HG03135 (cell line): Measurements from ENCODE around the gene VWF.

Experiments
- ATAC-seq: cut with Tn5 transposase; IDR thresholded peaks from one replicate; pipeline ENCODE4 v1.9.1; 2021; ENCODE audit warnings: mild to moderate bottlenecking, moderate library complexity; ENCODE audit not compliant: unreplicated experiment

VWF gene

DNA sequence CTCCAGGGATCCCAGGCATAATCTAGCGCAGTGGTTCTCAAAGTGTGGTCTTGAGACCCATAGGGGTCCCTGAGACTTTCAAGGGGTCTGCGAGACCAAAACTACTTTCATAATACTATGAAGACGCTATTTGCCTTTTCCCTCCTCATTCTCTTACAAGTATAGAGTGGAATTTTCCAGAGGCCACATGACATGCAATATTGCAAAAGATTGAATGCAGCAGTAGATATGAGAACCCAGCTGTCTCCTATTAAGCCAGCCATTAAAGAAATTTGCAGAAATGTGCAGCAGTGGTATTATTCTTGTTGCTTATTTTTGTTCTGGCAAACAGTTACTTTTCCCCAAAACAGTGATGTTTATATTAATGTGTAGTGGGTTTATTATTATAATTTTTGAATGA, 62.8 kb downstream of the VWF start:
- ATAC-seq = no peak

DNA sequence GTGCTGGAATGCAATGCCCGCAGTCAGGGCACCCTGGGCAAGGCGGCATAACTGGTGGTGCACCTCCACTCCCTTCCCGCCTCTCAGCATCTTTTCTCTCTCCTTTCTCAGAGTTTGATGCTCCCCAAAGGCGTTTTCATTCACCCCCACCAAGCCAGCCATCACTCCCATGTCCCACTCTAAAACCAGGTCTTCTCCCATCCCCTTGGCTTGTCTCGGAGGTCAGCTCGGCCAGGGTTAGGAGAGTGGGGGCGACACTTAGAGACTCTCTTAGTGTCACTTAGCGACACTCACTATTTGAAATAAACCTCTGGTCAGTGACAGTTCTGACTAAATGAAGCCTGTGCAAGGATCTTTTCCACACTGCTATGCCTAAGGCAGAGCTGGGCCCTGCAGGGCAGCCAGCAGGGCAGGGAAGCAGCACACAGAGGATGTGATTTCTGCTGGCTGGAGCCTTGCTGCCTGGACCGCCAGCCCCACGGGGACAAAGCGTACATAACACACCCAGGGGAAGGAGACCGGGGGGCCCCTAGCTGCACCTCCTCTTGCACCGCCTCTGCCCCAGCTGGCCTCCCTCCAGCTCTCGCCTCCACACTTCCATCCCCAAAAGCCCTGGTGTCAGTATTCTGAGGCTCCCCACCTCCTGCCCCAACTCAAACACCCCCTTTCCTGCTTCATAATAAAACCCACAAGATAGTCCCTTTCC, 64.5 kb downstream of the VWF start:
- ATAC-seq = no peak

GRCh38 chr12:6059221-6059620, 65.2 kb downstream of the VWF start:
- no peak for ATAC-seq

DNA sequence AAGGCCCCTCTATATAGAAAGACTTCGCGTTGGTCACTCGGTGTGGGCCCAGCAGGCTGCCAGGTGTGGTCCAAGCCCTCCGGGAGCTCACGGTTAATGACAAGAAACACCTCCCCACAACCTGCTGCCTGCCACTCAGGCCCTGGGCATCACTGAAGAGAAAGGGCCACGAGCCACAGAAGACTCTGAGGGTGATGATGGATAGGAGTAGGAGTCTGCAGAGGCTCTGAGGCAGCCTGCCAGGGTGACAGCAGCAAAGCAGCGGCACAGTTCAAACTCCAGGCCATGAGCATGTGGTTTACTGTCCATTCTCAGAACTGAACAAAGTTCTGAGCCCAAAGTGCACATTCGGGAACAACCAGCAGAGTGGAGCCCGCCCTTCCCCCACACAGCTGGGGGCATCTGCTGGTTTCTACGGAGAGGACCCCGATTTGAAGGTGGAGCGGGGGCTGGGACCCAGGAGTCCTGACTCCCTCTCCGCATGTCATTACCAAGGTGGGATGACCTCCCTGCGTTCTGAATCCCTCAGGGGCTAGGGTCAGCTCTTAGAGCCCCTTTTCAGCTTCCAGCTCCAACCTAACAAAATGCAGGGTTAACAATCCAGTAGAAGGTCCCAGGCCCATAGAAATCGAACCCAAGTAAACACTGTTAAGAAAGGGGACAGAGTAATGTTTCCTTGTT, 65.8 kb downstream of the VWF start:
- ATAC-seq = no peak

DNA sequence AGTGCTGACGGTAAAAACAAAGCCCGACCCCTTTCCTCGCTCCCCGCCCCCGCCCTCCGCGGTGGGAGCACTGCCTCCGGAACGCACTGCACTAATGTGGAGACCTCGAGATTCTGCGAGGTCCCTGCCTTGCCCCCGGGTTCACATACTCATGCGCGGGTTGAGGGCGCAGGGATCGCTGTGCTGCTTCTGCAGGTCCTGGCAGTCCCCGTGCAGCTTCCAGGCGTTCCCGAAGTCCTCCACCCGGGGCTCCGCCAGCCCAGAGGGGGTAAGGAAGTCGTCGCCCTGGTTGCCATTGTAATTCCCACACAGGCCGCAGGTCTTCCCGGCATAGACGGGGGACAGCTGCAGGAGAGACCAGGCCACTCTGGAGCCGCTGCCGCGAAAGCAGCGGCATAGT, 66.8 kb downstream of the VWF start:
- no peak for ATAC-seq

GRCh38 chr12:6056406-6057240, 67.8 kb downstream of the VWF start:
- ATAC-seq = no peak

DNA sequence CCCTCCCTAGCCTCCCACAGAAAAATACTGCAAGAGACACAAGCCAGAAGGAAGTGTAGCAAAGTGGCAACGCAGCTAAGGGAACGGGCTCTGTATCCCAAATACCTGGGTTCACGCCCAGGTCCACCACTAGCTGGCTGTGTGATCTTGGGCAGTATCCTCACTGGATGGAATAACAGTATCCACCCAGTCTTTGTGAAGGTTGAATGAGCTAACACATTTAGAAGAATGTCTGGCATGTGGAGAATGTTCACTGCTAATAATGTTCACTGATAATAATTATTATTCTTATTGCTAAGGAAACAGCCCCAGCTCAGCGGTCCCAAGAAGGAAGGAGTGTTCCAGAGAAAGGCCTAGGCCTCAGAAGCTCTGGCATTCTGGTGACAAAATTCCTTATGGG, 70.9 kb downstream of the VWF start:
- ATAC-seq = no peak

GRCh38 chr12:6052940-6053329, 71.5 kb downstream of the VWF start:
- ATAC-seq = no peak

GRCh38 chr12:6052206-6052939, 72.1 kb downstream of the VWF start:
- ATAC-seq = no peak

- no peak for ATAC-seq
Measured at GRCh38 chr12:6049992-6050391, 74.5 kb downstream of the VWF start.

GRCh38 chr12:6049587-6049986, 74.9 kb downstream of the VWF start:
- no peak for ATAC-seq

GRCh38 chr12:6047249-6048237, 76.9 kb downstream of the VWF start:
- no peak for ATAC-seq

DNA sequence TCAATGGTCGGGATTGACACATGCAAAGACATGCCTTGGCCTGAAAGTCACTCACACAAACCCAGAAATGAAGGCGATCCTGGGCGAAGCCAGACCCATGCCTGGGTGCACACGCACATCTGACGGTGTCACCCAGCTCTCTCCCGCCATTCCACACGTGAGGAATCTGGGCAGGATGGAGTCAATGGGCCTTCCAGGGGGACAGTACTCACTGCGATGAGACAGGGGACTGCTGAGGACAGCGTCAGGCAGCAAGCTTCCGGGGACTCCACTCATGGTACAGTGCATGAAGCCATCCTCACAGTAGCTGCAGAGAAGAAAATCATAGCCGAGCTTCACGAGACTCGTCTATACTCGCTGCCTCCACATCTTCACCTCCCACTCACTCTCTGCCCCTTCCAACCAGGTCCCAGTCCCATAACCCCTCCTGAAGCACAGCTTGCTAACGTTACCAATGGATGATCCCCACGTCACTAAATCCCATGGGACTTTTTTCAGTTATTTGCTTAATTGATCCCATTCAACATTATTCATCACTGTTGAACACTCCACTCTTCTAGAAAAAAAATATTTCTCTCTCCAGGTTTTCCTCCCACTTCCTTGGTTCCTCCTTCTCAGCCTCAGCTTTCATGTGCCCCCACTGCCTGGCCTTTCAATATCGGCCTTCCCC, 77.8 kb downstream of the VWF start:
- no peak for ATAC-seq

GRCh38 chr12:6045438-6045837, 79.0 kb downstream of the VWF start:
- ATAC-seq = no peak

DNA sequence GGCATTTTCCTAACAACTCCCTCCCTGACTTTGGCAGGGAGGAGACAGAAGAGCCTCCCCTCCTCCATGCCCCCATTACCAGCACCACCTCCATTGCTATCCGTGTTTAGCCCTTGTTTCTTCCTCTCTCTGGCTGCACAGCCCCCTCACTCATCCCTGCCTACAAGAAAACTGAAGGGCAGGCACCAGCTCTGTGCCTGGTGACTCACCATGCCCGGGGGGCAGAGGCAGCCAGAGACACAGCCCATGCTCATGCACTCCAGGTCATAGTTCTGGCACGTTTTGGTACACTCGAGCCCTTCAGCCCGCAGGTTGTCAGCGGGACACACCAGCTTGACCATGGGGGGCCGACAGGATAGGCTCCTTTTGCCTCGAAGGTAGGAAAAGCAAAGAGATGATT, 80.4 kb downstream of the VWF start:
- ATAC-seq = no peak

GRCh38 chr12:6042446-6042845, 82.0 kb downstream of the VWF start:
- no peak for ATAC-seq

DNA sequence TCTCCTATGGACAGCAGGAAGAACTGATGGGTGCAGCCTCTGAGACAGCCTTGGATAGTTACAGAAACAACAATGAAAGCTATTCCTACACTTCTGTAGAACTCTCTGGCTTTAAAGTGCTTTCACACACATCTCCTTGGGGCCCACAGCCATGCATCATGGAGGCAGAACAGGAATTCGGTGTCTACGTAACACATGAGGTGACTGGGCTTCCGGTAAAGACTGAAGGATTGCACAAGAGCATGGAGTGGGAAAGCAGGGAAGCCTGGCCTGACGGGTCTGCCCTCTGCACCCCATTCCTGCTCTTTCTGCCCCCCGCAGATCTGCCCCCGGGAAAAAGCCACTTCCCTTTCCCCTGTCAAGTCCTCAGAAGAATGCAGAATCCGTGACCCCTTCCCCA, 82.6 kb downstream of the VWF start:
- ATAC-seq = no peak

GRCh38 chr12:6040815-6041214, 83.7 kb downstream of the VWF start:
- no peak for ATAC-seq

DNA sequence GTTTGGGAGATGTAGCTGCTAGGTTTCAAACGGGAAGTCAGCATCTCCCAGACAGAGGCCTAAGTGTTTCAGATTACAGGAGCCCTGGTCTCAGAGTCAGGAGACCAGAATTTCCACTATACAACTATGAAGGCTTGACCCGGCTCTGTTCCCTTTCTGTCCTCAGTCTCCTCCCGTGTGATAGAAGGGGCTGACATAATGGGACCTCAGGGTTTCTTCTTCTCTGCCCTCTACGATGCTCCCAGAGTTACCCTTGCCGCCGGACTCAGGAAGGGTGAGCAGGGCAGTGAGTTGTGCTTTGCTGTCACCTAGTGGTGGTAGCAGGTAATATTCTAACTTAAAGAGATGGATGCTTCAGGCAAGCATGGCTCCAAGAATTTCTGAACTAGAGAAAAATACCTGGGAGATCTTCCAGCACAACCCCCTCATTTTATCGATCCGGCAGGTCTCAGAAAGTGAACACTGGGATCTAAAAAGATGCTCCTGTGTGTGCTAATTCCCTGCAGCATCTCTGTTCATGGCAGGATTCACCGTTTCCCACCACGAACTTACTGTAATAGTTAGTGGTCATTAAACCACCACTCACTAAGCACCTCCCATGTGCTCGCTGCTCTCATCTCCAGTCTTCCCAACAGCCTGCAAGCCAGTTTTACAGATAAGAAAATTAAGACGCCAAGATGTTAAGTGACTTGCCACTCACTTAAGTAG, 84.4 kb downstream of the VWF start:
- ATAC-seq = no peak
